Hepatocyte (in vitro differentiated cells): ENCODE data around the gene TEAD2.

Experiments used
- CTCF ChIP-seq: fragments of 200-600 bp; sonication (generic); IDR thresholded peaks from 2 replicates; pipeline ENCODE4 v1.5.1; 2016; ENCODE audit warnings: antibody characterized with exemption, mild to moderate bottlenecking; ENCODE audit not compliant: poor library complexity
- EZH2 ChIP-seq: fragments of 200-600 bp; sonication (generic); IDR thresholded peaks from 2 replicates; pipeline ENCODE4 v1.6.1; 2016; ENCODE audit warnings: antibody characterized with exemption, mild to moderate bottlenecking, borderline replicate concordance

- TF ChIP-seq CTCF = no peak
- no peak for TF ChIP-seq EZH2
These were observed 67.8 kb downstream of the TEAD2 start for GRCh38 chr19:49294401-49294800.
